T1000 (cell line): ENCODE results near the gene SUN3.
"Not testable (repeated sequence)": the region's sequence is repeated elsewhere in the genome, so short reads cannot be mapped to it uniquely, and the experiment has no call there.

Experiments
- DNase-seq: peaks from one replicate; lab custom pipeline; 2025; ENCODE audit warnings: mixed read lengths; lab: John Stamatoyannopoulos, UW

The SUN3 gene

DNA sequence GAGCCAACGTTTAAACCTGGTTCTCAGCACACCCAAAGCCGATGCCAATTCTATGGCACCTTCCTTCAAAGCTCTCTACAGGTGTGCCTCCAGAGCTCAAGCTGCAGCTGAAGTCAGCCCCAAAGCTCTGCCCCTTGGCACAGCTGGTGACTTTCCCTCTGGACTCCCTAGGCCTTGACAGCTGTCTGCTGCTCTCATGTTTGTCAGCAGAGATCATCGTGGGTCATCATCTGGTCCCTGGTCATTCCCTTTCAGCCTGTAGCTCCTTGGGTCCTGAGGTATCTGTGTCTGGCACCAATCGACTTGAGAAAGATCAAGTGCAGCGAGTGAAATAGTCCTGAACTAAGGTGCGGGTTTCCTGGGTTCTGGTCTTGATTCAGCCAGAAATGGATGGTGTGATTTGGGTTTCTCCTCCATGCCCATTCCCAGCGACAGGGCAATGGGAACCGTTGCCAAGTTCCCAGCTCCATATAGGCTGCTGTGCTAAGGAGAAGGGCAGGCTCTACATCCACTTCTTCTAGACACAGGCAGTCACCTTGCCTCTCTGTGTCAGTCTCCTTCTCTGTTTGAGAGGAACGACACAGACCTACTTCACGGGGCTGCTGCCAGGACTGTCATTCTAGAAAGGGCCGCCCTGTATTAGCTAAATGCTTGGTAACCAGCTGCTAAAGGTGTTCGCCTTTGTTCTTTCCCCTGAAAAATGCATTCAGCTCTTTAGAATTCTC is 84.2 kb downstream of the SUN3 start:
- no peak for DNase-seq

DNA sequence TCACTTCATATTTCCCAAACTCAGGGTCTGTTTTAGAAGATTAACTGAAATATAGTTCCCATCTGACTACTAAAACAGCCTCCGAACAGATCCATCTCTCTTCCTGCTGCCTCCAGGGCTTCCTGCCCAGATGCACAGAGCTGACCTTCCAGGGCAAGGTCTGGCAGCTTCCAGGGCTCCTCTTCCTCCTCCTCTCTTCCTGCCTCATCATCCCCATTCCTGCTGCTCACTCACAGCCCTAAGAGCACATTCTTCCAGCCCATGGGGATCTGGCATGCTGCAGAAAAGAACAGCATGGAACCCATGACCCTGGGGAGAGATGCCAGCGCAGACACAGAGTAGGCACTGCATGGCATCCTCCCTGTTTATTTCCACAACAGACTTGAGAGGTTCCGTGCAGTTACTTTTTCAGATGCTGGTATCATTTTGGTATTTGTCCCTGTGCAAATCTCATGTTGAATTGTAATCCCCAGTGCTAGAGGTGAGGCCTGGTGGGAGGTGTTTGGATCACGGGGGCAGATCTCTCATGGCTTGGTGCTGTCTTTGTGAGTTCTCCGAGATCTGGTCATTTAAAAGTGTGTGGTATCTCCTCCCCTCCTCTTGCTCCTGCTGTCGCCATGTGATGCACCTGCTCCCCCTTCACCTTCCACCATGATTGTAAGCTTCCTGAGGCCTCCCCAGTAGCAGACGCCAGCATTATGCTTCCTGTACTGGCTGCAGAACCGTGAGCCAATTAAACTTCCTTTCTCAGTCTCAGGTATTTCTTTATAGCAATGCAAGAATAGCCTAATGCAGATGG is 85.0 kb downstream of the SUN3 start:
- no peak for DNase-seq

DNA sequence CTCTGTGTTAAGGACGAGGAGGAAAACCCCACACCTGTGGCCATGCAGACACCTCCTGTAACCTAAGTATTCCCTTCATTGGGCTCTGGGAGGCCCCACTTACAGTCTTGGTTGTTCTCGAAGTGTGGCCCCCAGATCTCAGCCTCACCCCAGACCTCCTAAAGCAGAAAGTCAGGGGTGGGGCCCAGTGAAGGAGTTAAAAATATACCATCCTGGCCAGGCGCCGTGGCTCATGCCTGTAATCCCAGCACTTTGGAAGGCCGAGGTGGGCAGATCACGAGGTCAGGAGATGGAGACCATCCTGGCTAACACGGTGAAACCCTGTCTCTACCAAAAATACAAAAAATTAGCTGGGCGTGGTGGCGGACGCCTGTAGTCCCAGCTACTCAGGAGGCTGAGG is 86.3 kb downstream of the SUN3 start:
- not testable (repeated sequence) for DNase-seq

DNA sequence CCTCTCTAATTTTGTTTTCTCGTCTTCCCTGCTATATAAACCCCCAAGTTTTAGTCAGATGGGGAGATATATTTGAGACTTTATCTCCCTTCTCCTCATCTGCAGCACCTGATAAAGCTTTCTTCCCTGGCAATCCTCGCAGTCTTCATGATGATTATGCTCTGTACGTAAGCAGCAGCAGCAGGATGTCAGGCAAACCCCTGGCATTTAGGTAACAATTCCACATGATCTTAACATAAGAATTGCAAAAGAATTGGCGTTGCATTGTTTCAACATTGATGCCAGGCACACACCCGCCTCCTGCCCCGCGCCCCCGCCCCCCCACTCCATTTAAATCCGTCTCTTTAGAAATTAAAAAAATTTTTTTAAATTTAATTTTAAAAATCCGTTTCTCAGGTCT is 86.8 kb downstream of the SUN3 start:
- DNase-seq: no peak

DNA sequence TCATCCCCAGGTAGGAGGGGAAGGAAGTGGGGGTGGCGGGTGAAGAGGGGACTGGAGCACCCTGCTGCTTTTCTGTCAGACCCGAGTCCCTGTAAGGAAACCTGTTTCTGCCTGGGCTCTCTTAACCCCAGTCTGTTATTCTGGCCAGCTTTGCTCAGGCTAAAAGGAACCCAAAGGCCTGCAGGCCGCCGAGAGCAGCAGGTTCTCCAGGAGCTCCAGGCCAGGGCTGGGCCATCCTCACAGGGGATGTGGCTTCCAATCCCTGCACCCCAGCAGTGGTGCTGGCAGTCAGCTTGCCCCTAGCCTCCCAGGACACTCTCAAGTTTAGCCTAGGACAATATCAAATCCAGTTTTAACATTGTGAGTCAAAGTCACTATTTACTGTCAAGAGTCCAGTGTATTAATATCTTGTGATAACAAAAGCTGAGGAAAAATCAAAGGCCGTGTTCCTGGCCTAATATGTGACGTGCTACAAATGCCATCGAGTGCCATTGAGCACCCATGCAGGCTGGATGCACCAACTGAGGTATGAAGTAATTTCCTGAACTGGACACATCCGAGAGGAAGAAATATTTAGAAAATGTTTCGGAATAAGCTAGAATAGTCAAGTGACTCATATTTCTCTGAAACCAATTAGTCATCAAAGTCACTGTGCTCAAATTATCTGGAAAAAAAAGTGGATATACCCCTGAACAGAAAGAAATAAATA is 87.6 kb downstream of the SUN3 start:
- no peak for DNase-seq

DNA sequence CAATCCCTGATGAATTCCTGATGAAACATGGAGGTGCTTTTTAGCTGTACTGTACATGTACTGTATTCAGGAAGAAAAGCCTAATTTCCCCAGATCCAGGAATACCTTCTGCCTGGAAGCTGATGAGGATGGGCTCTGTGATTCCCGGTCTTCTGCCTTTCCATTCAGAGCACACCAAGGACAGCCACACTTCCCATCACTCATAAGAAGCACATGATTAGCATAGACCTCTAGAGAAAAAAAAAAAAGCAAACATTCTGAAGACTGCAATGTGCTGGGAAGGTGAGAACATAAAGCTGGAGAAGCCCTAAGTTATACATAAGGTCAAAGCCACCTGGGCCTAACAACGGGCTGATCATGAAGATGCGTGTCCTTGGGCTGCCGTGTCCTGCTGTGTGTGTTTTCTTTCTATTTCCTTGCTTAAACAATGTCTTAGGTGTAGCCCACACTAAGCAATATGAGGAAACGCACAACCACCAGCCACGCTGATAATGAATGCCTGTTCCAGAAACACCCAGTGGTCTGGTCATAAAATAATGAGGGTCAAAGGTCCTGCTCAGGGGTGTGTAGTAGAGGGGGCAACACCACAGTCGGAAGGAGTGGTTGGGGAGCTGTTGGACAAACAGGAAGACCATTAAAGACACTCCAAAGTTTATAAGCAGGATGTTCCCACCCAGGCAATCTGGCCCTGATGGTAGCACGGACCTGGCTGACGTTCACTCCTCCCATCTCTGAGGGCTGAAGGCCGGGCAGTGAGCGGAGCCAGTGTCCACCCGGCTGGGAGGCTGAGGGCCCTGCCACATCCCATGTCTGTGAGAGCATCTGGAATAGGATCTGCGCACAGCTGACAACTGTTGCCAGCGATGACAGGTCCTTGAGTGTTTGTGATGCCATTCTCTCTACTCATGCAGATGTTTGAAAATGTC is 88.6 kb downstream of the SUN3 start:
- DNase-seq: no peak

DNA sequence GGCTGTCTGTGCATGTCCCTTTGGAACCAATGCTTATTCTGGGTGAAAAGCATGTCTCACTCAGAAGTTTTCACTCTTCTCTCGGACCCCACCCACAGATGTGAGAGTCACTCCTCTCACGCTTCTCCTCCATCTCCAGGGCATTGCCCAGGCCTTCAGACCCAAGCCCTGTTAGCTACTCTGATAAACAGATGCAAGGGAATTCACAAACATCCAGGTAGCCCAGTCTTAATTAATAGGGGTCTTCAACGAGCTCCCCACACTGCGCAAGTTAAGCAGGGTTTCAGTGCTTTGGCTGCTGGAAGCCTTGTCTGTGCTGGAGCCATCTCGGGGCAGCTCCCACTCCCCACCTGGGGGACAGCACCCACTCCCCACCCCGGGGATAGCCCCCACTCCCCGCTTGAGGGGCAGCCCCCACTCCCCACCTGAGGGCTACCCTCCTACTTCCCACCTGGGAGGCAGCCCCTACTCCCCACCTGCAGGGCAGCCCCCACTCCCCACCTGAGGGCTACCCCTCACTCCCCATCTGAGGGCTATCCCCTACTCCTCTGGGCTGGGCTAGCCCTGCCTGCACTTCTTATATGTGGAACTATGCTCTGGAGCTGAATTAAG is 89.4 kb downstream of the SUN3 start:
- DNase-seq: no peak

DNA sequence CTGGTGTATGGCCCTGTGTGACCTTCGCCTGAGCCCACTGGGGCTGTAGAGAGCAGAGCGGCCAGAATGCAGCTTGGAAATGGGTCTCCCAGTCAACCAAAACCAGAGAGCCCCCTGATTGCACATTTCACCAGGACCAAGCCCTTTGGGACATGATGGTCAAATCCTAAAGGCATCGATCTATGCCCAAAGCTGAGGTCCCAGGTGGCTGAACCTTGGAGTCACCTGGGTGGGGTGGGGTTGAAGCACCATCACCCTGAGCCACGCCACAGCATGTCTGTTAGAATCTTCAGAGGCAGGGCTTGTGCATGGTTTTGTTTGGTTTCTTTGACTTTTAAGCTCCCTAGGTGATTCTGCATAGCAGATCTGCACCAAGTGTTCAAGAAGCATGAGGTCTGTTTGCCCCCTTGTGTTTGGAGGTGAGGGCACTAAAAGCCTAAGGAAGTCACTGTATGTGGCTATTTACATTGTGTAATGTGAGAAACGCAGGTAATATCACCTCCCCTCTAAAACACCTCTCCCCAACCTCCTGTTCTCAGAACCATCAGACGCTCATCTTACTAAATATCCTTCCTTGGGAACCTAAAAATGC is 90.2 kb downstream of the SUN3 start:
- DNase-seq: no peak

DNA sequence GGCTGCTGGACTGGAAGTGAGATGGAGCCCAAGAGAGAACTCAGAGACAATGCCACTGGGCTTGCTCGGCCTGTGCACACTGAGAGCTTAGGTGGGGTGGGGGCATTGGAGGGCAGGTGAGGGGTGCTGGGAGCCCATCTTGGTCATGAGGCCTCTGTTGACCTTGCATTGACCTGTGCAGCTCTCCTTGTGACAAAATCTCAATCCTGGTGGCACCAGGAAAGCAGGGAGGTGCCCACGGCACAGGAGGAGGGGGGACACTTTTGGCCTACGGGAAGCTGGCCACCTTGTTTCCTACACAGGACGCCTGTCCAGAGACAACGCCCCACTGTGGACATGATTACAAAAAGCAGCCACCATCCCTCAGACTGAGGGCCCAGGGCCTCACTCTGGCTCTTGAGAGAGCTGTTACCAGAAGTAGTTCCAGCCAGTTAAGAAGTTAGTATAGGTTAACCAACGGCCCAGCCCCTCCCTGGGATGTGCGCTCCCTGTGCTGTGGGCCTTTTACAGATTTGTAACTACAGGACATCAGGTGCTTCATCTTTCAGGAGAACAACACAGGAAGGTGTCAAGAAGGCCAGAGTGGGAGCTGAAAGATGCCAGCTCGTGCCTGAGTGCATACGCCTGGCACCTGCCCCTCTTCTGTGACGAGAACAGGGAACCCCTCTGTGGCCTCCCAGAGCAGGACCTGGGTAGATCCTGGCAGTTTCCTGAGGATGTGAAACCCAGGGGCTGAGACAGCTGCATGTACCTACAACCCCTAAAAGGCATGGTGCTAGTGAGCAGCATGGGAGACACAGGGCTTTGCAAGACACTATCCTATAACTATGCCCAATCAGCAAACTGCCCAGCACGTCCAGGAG is 91.0 kb downstream of the SUN3 start:
- no peak for DNase-seq
